Loucy (cell line): Measurements from ENCODE around the gene ACSF3.
"Not testable (repeated sequence)": the region's sequence is repeated elsewhere in the genome, so short reads cannot be mapped to it uniquely, and the experiment has no call there.

ENCODE experiments used
- H2AFZ ChIP-seq: fragments of 200-600 bp; sonication (generic); 2 replicates; pipeline ENCODE4 v1.6.0; 2016; ENCODE audit warnings: antibody characterized with exemption, mild to moderate bottlenecking, low read length, moderate library complexity
- H3F3A ChIP-seq: fragments of 200-600 bp; 2 replicates; pipeline ENCODE4 v1.6.0; 2016; ENCODE audit warnings: antibody characterized with exemption, low read depth, mild to moderate bottlenecking
- H3K27me3 ChIP-seq: fragments of 200-600 bp; sonication (generic); 2 replicates; pipeline ENCODE4 v1.6.1; 2014; ENCODE audit warnings: low read length, mild to moderate bottlenecking; ENCODE audit not compliant: insufficient read depth, poor library complexity, severe bottlenecking
- H3K36me3 ChIP-seq: fragments of 200-600 bp; sonication (generic); 2 replicates; pipeline ENCODE4 v1.6.1; 2016; ENCODE audit warnings: low read length; ENCODE audit not compliant: insufficient read depth
- H3K4me1 ChIP-seq: fragments of 200-600 bp; sonication (generic); 2 replicates; pipeline ENCODE4 v1.5.1; 2014; ENCODE audit warnings: low read length, mild to moderate bottlenecking; ENCODE audit not compliant: insufficient read depth, poor library complexity, severe bottlenecking
- H3K4me2 ChIP-seq: fragments of 200-600 bp; sonication (generic); 2 replicates; pipeline ENCODE4 v1.6.0; 2014; ENCODE audit warnings: antibody characterized with exemption, low read length, low read depth, mild to moderate bottlenecking; ENCODE audit not compliant: poor library complexity, severe bottlenecking
- H3K4me3 ChIP-seq: fragments of 200-600 bp; sonication (generic); 2 replicates; pipeline ENCODE4 v1.5.1; 2014; ENCODE audit warnings: low read length, mild to moderate bottlenecking, mixed read lengths; ENCODE audit not compliant: poor library complexity, severe bottlenecking
- H3K79me2 ChIP-seq: fragments of 200-600 bp; sonication (generic); 2 replicates; pipeline ENCODE4 v1.6.1; 2014; ENCODE audit warnings: low read length; ENCODE audit not compliant: insufficient read depth
- H3K9ac ChIP-seq: fragments of 200-600 bp; sonication (generic); 2 replicates; pipeline ENCODE4 v1.6.0; 2014; ENCODE audit warnings: mild to moderate bottlenecking, low read depth, low read length, moderate library complexity; ENCODE audit not compliant: poor library complexity, severe bottlenecking
- H3K9me2 ChIP-seq: fragments of 200-600 bp; sonication (generic); replicated peaks from 2 replicates; pipeline ENCODE4 v1.6.1; 2016; ENCODE audit warnings: low read depth, low read length, mixed read lengths
- H3K9me3 ChIP-seq: fragments of 200-600 bp; sonication (generic); 2 replicates; pipeline ENCODE4 v1.6.1; 2014; ENCODE audit warnings: mild to moderate bottlenecking, antibody characterized with exemption, low read length, low read depth; ENCODE audit not compliant: insufficient read depth
- H4K20me1 ChIP-seq: fragments of 200-600 bp; sonication (generic); 2 replicates; pipeline ENCODE4 v1.6.0; 2014; ENCODE audit warnings: antibody characterized with exemption, low read length, mild to moderate bottlenecking; ENCODE audit not compliant: insufficient read depth, poor library complexity, severe bottlenecking
- EZH2phosphoT487 ChIP-seq: fragments of 200-600 bp; IDR thresholded peaks from 2 replicates; pipeline ENCODE4 v1.6.1; 2018; ENCODE audit warnings: antibody characterized with exemption, mild to moderate bottlenecking, moderate library complexity, borderline replicate concordance
- TF ChIP-seq, protein P1 (sequence below): fragments of 200-600 bp; sonication (generic); conservative IDR thresholded peaks from 2 replicates; pipeline ENCODE4 v1.5.1; 2014; ENCODE audit warnings: mild to moderate bottlenecking, antibody characterized with exemption, low read length

ACSF3 gene

DNA sequence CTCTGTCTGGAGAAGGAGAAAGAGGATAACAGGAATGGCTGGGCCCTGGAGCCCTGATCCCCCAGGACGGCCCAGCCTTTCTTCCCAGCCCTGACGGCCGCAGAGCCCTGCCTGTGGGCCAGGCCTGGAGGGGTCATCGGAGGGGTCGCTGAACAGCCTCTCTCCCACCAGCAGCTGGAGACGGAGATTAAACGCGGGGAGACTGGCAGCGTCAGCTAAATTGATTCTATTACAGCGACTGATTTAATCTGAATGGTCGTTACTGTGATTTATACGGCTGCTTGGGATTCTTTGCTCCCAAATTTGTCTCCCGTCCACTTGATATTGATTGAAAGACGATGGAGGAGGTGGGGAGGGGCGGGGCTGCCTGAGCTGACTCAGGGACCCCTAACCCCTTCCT, 70.8 kb downstream of the ACSF3 start:
- Histone ChIP-seq H2AFZ (no peak overlapping the region), H3K4me2 (no peak overlapping the region), H3K4me3 (no peak overlapping the region), H3K9ac (no peak overlapping the region), H3K27me3 (no peaks in the 10 kb centered on the region), H3K79me2 (no peaks in the 10 kb centered on the region), H3K9me3 (no peaks in the 10 kb centered on the region), H3K9me2 (no peaks in the 10 kb centered on the region), H3F3A (no peaks in the 10 kb centered on the region), H3K36me3 (no peaks in the 10 kb centered on the region), H3K4me1 (peaks cover 5% of the 10 kb centered on the region), H4K20me1 (no peaks in the 10 kb centered on the region)
- TF ChIP-seq EZH2phosphoT487 = no peak
- TF ChIP-seq, protein P1, sequence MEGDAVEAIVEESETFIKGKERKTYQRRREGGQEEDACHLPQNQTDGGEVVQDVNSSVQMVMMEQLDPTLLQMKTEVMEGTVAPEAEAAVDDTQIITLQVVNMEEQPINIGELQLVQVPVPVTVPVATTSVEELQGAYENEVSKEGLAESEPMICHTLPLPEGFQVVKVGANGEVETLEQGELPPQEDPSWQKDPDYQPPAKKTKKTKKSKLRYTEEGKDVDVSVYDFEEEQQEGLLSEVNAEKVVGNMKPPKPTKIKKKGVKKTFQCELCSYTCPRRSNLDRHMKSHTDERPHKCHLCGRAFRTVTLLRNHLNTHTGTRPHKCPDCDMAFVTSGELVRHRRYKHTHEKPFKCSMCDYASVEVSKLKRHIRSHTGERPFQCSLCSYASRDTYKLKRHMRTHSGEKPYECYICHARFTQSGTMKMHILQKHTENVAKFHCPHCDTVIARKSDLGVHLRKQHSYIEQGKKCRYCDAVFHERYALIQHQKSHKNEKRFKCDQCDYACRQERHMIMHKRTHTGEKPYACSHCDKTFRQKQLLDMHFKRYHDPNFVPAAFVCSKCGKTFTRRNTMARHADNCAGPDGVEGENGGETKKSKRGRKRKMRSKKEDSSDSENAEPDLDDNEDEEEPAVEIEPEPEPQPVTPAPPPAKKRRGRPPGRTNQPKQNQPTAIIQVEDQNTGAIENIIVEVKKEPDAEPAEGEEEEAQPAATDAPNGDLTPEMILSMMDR = no peak

DNA sequence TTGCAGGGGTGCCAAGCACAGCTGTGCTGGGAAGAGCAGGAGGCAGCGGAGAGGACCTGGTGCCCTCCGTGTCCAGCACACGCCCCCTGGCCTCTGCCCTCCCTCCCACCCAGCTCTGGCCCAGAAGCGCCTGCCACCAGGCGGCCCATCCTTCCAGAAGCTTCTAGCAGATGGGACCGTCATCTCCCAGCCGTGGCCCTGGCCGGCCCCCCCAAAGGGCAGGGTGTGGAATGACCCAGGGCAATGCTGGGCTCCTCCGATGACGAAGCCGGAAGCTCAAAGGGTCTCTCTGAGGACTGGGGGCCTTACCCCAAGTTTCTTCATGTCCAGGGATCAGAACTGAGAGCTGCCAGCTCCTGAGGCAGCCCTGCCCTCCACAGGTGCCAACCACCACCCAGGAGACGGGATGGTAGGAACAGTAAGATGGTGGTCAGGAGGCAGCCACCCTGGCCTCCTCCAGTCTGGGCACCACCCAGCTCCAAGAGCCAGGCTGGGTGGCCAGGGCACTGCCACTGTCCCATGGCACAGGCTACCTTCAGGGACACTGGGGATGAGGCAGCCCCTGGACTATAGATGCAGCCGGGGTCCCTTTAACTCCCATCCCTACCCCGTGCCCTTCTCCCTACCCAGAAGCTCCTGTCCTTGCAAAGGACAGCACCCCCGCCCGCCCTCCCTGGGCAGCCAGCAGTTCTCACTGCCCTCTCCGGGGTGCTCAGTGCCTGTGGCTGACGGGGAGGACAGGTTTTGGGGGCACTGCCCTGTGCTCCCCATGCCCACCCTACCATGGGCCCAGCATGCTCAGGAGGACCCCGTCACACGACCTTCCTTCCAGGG, 71.4 kb downstream of the ACSF3 start:
- no peak overlapping the region for H2AFZ ChIP-seq
- no peaks in the 10 kb centered on the region for H3K9me3 ChIP-seq
- H3K79me2 ChIP-seq = no peaks in the 10 kb centered on the region
- H3K4me2 ChIP-seq = no peak overlapping the region
- no peaks in the 10 kb centered on the region for H3F3A ChIP-seq
- TF ChIP-seq, protein P1 = no peak
- TF ChIP-seq EZH2phosphoT487 = no peak
- H3K9me2 ChIP-seq = no peaks in the 10 kb centered on the region
- H3K9ac ChIP-seq = no peak overlapping the region
- no peaks in the 10 kb centered on the region for H3K27me3 ChIP-seq
- H4K20me1 ChIP-seq = no peaks in the 10 kb centered on the region
- H3K4me1 ChIP-seq = peaks cover 5% of the 10 kb centered on the region
- H3K36me3 ChIP-seq = no peaks in the 10 kb centered on the region
- H3K4me3 ChIP-seq = no peak overlapping the region

DNA sequence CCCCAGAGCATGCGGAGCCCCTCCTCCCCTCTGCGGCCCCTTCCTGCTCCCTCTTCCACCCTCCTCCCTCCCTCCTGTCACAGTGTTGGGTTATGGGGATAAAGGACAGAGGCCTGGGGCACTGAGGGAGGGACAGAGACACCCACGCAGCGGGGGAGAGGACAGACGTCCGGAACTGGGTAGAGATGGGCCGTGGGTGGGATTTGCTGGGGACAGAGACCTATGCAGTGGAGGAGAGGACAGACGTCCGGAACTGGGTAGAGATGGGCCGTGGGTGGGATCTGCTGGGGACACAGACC, 72.0 kb downstream of the ACSF3 start:
- not testable (repeated sequence) for H3F3A ChIP-seq, H4K20me1 ChIP-seq

More for the DNA sequence above, 72.0 kb downstream of the ACSF3 start:
- H3K27me3 ChIP-seq, H3K4me1 ChIP-seq, H3K9me3 ChIP-seq, H3K9ac ChIP-seq, H3K36me3 ChIP-seq, H3K4me2 ChIP-seq, H3K79me2 ChIP-seq, H2AFZ ChIP-seq, H3K9me2 ChIP-seq, H3K4me3 ChIP-seq: not testable (repeated sequence)
